OCI-LY3 (cell line): Measurements from ENCODE around the gene GLTP.

Experiments
- H2AFZ ChIP-seq: fragments of 200-600, 300-600 bp; shearing (Covaris generic); 2 replicates; pipeline ENCODE4 v1.6.0; 2014; ENCODE audit warnings: antibody characterized with exemption, low read depth, low read length
- H3K27ac ChIP-seq: fragments of 200-600, 300-600 bp; sonication (generic); 2 replicates; pipeline ENCODE4 v1.5.1; 2014; ENCODE audit warnings: mild to moderate bottlenecking, low read length, moderate library complexity, mixed read lengths
- H3K27me3 ChIP-seq: fragments of 200-600, 300-600 bp; sonication (generic); 2 replicates; pipeline ENCODE4 v1.6.1; 2014; ENCODE audit warnings: low read depth, low read length, mixed read lengths
- H3K36me3 ChIP-seq: fragments of 200-600, 300-600 bp; sonication (generic); replicated peaks from 2 replicates; pipeline ENCODE3; 2014; ENCODE audit warnings: low read depth, low read length, mixed read lengths
- H3K4me1 ChIP-seq: fragments of 300-600, 200-600 bp; sonication (generic); 2 replicates; pipeline ENCODE4 v1.6.1; 2014; ENCODE audit warnings: low read length, mixed read lengths
- H3K4me2 ChIP-seq: fragments of 200-600, 300-600 bp; sonication (generic); 2 replicates; pipeline ENCODE4 v1.6.1; 2014; ENCODE audit warnings: low read length, mixed read lengths
- H3K4me3 ChIP-seq: fragments of 300-600, 200-600 bp; sonication (generic); 2 replicates; pipeline ENCODE4 v1.5.1; 2014; ENCODE audit warnings: antibody characterized with exemption, mild to moderate bottlenecking, low read length, moderate library complexity
- H3K79me2 ChIP-seq: fragments of 300-600, 200-600 bp; shearing (Covaris generic); 2 replicates; pipeline ENCODE4 v1.6.1; 2014; ENCODE audit warnings: mild to moderate bottlenecking, low read length, mixed read lengths
- H3K9ac ChIP-seq: fragments of 300-600, 200-600 bp; shearing (Covaris generic); 2 replicates; pipeline ENCODE4 v1.6.0; 2014; ENCODE audit warnings: mild to moderate bottlenecking, low read length, moderate library complexity
- H3K9me3 ChIP-seq: fragments of 200-600, 300-600 bp; shearing (Covaris generic); 2 replicates; pipeline ENCODE4 v1.6.1; 2014; ENCODE audit warnings: low read length, mixed read lengths; ENCODE audit not compliant: insufficient read depth
- H4K20me1 ChIP-seq: fragments of 200-600, 300-600 bp; sonication (generic); 2 replicates; pipeline ENCODE4 v1.6.1; 2016; ENCODE audit warnings: low read length, mixed read lengths; ENCODE audit not compliant: insufficient read depth
- CTCF ChIP-seq: fragments of 200-600, 300-600 bp; sonication (generic); IDR thresholded peaks from 2 replicates; pipeline ENCODE4 v1.5.1; 2014; ENCODE audit warnings: antibody characterized with exemption, low read length, low read depth
- EZH2phosphoT487 ChIP-seq: fragments of 200-600 bp; shearing (Covaris generic); IDR thresholded peaks from 2 replicates; pipeline ENCODE4 v1.6.1; 2018; ENCODE audit warnings: antibody characterized with exemption, mixed run types, low read depth

Gene GLTP

GRCh38 chr12:109804820-109805761 lies 75.2 kb downstream of the GLTP start:
- H3K4me2 ChIP-seq = no peak overlapping the region
- H3K27ac ChIP-seq = no peak overlapping the region
- no peaks in the 10 kb centered on the region for H3K27me3 ChIP-seq
- H3K9me3 ChIP-seq = no peaks in the 10 kb centered on the region
- H3K79me2 ChIP-seq = no peaks in the 10 kb centered on the region
- no peaks in the 10 kb centered on the region for H4K20me1 ChIP-seq
- H3K36me3 ChIP-seq = no peaks in the 10 kb centered on the region
- no peak overlapping the region for H3K4me3 ChIP-seq
- no peaks in the 10 kb centered on the region for H3K4me1 ChIP-seq
- no peak overlapping the region for H3K9ac ChIP-seq
- TF ChIP-seq CTCF (peak; percentile 92), EZH2phosphoT487 (no peak)
- no peak overlapping the region for H2AFZ ChIP-seq

GRCh38 chr12:109803678-109804077 lies 76.7 kb downstream of the GLTP start:
- no peaks in the 10 kb centered on the region for H3K9me3 ChIP-seq
- H2AFZ ChIP-seq = no peak overlapping the region
- no peak for TF ChIP-seq EZH2phosphoT487
- no peak for TF ChIP-seq CTCF
- no peaks in the 10 kb centered on the region for H3K27me3 ChIP-seq
- H3K4me3 ChIP-seq = no peak overlapping the region
- H4K20me1 ChIP-seq = no peaks in the 10 kb centered on the region
- H3K9ac ChIP-seq = no peak overlapping the region
- H3K79me2 ChIP-seq = no peaks in the 10 kb centered on the region
- H3K27ac ChIP-seq = no peak overlapping the region
- no peaks in the 10 kb centered on the region for H3K4me1 ChIP-seq
- H3K4me2 ChIP-seq = no peak overlapping the region
- H3K36me3 ChIP-seq = no peaks in the 10 kb centered on the region

- Histone ChIP-seq H3K27me3 (no peaks in the 10 kb centered on the region), H3K4me2 (no peak overlapping the region), H2AFZ (no peak overlapping the region), H3K36me3 (no peaks in the 10 kb centered on the region), H3K79me2 (no peaks in the 10 kb centered on the region), H3K4me3 (no peak overlapping the region), H3K9ac (no peak overlapping the region), H4K20me1 (no peaks in the 10 kb centered on the region), H3K9me3 (no peaks in the 10 kb centered on the region), H3K4me1 (no peaks in the 10 kb centered on the region), H3K27ac (no peak overlapping the region)
- TF ChIP-seq EZH2phosphoT487 = no peak
- no peak for TF ChIP-seq CTCF
These were observed 77.5 kb downstream of the GLTP start for GRCh38 chr12:109802828-109803227.
